Choroid plexus epithelial cell (primary cell): ENCODE measurements around the gene ZNF79.

Experiments used
- DNase-seq: peaks from one replicate; pipeline ENCODE4 v3.0.0-alpha.2; 2010; ENCODE audit warnings: low read depth
- H3K4me3 ChIP-seq: 2 replicates; pipeline ENCODE4 v1.5.1; 2011; ENCODE audit warnings: low read depth, mild to moderate bottlenecking, control low read depth, low read length, moderate library complexity
- TF ChIP-seq, protein P1 (sequence below): conservative IDR thresholded peaks from 2 replicates; pipeline ENCODE4 v1.5.1; 2011; ENCODE audit warnings: low read depth, mild to moderate bottlenecking, control low read depth, inconsistent platforms, low read length, moderate library complexity

Gene ZNF79

DNA sequence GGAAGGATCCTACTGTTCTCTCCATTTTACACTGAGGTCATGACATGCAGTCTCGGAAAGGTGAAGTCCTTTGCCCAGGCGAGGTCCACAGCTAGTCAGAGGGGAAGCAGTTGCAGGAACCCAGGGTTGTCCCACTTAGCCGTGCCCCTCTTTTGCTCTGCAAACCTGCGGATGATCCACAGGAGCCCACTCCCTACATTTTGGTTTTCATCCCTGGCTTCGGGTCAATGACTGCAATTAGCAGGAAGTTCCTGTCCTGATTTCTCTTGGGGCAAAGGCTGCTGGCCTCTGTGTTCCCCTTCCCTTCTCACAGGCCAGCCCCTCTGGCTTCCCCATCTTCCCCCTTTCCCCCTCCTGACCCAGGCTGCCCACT, 25.9 kb upstream of the ZNF79 start:
- H3K4me3 ChIP-seq = peak overlapping the region; percentile 68
- TF ChIP-seq, protein P1, sequence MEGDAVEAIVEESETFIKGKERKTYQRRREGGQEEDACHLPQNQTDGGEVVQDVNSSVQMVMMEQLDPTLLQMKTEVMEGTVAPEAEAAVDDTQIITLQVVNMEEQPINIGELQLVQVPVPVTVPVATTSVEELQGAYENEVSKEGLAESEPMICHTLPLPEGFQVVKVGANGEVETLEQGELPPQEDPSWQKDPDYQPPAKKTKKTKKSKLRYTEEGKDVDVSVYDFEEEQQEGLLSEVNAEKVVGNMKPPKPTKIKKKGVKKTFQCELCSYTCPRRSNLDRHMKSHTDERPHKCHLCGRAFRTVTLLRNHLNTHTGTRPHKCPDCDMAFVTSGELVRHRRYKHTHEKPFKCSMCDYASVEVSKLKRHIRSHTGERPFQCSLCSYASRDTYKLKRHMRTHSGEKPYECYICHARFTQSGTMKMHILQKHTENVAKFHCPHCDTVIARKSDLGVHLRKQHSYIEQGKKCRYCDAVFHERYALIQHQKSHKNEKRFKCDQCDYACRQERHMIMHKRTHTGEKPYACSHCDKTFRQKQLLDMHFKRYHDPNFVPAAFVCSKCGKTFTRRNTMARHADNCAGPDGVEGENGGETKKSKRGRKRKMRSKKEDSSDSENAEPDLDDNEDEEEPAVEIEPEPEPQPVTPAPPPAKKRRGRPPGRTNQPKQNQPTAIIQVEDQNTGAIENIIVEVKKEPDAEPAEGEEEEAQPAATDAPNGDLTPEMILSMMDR = no peak
- no peak for DNase-seq

DNA sequence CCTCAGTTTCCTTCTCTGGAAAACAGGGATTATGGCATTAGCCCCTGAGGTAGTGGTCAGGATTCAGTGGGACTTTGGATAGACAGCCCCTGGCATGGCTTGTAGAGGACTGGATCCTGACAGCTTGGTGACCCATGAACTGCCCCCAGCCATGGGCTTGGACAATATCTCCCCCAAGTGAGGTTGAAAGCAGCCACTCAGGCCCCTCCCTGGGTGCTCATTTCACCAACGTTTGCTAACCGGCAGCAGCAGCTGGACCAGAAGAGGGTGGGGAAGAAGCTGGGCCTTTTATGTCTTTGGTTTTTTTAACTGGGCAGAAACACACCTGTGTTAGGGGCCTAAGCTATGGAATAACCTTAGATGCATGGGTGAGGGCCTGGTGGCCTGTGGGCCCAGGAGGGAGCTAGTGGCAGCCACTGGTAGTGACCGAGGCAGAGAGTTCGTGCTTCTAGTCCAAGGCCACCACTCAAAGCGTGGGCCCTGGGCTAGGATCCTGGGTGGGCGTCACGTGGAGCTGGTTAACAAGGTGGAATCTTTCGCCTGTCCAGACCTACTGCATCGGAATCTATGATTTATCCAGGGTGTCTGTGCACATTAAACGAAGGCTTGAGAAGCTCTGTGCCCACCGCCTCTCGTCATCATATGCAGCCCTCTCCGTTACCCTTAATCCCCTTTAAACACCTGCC, 25.3 kb upstream of the ZNF79 start:
- DNase-seq = no peak
- no peak overlapping the region for H3K4me3 ChIP-seq
- TF ChIP-seq, protein P1 = no peak

DNA sequence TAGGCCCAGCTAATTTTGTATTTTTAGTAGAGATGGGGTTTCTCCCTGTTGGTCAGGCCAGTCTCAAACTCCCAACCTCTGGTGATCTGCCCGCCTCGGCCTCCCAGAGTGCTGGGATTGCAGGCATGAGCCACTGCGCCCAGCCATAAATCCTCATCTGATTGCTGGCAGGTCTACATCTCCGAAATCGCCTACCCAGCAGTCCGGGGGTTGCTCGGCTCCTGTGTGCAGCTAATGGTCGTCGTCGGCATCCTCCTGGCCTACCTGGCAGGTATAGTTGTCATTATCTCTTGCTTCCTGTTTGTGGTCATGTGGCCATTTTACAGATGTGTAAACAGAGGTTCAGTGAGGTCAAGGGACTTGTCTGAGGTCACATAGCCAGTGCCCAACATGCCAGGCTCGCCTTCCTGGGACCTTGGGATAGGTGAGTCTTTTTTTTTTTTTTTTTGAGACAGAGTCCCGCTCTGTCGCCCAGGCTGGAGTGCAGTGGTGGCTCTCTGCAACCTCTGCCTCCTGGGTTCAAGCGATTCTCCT, 24.4 kb upstream of the ZNF79 start:
- no peak for DNase-seq

DNA sequence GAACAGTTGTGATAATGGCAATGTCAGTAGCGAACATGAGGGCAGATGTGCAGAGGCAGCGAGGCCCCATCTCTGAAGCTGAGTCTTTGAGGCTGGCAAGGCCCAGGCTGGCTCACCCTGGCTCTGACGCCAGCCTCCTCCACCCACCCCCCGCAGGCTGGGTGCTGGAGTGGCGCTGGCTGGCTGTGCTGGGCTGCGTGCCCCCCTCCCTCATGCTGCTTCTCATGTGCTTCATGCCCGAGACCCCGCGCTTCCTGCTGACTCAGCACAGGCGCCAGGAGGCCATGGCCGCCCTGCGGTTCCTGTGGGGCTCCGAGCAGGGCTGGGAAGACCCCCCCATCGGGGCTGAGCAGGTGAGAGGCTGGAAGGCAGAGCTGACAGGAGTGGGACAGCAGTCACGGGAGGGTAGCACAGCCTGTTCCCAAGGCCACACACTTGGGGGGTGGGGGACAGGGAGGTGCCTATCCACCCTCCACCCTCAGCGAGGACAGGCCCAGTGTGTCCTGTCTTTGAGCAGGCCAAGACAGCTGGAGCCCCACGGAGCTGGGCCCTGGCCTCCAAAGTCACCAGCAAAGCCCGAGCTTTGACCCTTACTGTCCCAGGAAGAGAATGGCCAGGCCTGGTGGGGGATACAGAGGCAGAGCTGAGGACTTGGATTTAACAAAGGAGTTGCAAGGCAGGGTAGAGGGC, 21.6 kb upstream of the ZNF79 start:
- no peak overlapping the region for H3K4me3 ChIP-seq
- TF ChIP-seq, protein P1 = no peak
- DNase-seq = no peak

More for the DNA sequence above, 24.4 kb upstream of the ZNF79 start:
- TF ChIP-seq, protein P1 = no peak
- no peak overlapping the region for H3K4me3 ChIP-seq

DNA sequence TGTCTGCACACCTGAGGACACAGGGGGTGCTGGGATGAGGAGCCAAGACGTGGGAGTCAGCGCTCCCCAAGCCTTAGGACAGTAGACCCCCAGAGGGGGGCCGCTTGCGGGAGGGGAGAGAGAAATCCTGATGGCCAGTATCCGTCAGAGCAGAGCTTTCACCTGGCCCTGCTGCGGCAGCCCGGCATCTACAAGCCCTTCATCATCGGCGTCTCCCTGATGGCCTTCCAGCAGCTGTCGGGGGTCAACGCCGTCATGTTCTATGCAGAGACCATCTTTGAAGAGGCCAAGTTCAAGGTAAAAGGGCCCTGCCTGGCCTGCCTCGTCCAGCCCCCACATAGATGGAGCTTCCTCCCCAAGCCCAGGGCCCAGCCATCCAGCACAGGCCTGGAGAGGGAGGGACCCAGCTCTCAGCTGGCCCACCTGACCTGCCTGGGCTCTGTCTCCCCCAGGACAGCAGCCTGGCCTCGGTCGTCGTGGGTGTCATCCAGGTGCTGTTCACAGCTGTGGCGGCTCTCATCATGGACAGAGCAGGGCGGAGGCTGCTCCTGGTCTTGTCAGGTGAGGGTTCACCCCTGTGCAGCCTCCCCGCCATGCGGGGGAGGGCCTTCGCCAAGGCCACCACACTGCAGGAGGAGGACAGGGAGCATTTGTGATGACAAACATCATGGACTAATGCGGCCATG, 20.5 kb upstream of the ZNF79 start:
- no peak for DNase-seq
- TF ChIP-seq, protein P1 = no peak
- H3K4me3 ChIP-seq = no peak overlapping the region

DNA sequence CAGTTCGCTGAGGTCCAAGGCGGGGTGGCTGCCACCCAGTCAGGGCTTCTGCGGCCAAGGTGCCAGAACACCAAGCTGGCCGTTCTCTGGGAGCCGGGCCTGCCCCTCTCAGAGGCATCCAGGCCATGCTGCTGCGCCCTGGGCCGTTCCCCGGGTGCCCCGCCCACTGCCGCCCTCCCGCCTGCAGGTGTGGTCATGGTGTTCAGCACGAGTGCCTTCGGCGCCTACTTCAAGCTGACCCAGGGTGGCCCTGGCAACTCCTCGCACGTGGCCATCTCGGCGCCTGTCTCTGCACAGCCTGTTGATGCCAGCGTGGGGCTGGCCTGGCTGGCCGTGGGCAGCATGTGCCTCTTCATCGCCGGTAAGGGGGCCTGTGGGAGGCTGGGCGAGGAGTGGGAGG, 19.6 kb upstream of the ZNF79 start:
- TF ChIP-seq, protein P1 = no peak
- no peak for DNase-seq

More for the DNA sequence above, 19.6 kb upstream of the ZNF79 start:
- H3K4me3 ChIP-seq = no peak overlapping the region
